ENCODE data around the gene PRDM15.

- TF ChIP-seq CTCF (conservative IDR thresholded peaks at IDR 0.05 in 1 of 2, IDR thresholded peaks at IDR 0.05 in 1 of 2; ENCODE audit: low read depth in 1 of 2, low read length in 2 of 2) (no peak), EZH2 (IDR thresholded peaks at IDR 0.05; ENCODE audit: low read length, missing control alignments) (no peak)
These were observed 39.6 kb downstream of the PRDM15 start for GRCh38 chr21:41839387-41840000.

All from fibroblast of lung (primary cell).